Measurements from ENCODE around the gene ARPC5.

DNA sequence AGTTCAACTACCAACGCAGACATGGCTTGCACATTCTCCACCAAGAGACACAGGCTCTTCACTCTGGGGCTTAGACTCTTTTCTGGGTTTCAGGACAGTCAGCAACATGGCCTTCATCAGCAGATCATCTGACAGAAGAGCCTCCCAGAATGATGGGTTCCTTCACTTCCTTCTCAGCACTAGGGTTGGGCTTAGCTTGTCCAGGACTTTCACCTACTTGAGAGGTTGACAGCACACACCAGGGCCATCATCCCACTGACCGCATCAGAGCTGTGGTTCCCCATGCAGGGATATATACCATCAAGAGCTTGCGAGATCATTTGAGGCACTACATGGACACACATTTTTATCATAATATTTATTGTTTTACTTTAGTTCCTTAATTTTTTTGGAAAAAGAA lies 34.9 kb downstream of the ARPC5 start:
- TF ChIP-seq POLR2A (IDR thresholded peaks at IDR 0.05): no peak
- TF ChIP-seq, protein P1, sequence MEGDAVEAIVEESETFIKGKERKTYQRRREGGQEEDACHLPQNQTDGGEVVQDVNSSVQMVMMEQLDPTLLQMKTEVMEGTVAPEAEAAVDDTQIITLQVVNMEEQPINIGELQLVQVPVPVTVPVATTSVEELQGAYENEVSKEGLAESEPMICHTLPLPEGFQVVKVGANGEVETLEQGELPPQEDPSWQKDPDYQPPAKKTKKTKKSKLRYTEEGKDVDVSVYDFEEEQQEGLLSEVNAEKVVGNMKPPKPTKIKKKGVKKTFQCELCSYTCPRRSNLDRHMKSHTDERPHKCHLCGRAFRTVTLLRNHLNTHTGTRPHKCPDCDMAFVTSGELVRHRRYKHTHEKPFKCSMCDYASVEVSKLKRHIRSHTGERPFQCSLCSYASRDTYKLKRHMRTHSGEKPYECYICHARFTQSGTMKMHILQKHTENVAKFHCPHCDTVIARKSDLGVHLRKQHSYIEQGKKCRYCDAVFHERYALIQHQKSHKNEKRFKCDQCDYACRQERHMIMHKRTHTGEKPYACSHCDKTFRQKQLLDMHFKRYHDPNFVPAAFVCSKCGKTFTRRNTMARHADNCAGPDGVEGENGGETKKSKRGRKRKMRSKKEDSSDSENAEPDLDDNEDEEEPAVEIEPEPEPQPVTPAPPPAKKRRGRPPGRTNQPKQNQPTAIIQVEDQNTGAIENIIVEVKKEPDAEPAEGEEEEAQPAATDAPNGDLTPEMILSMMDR (IDR thresholded peaks at IDR 0.05): no peak

Measured in tibial nerve (tissue), 3 donors.